Globus pallidus (tissue), 1 donor: ENCODE measurements around the gene KLHL2.
"Not testable (repeated sequence)": the region's sequence is repeated elsewhere in the genome, so short reads cannot be mapped to it uniquely, and the experiment has no call there.

Experiments used
- DNase-seq: peaks from one replicate; pipeline ENCODE4 v3.0.0-alpha.2; 2015; ENCODE audit warnings: low spot score

The KLHL2 gene

DNA sequence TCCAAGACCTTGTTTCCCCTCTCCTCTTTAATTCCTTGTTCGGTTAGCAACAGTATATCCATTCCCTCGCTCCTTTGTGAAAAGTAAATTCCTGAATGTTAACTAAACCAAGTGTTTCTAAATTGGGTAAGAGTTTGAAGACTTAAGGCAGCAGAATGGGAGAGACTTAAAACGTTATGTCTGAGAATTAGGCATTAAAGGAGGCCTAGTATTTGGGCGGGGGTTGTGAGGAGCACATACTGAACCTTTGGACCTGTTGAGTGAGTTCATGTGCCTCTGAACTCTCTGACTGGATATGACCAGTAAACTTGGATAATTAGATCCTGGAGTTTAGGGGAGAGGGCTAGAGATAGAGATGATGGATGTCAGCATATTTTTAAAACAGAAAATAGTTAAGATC lies 121.3 kb downstream of the KLHL2 start:
- DNase-seq, result peak; percentile 20

DNA sequence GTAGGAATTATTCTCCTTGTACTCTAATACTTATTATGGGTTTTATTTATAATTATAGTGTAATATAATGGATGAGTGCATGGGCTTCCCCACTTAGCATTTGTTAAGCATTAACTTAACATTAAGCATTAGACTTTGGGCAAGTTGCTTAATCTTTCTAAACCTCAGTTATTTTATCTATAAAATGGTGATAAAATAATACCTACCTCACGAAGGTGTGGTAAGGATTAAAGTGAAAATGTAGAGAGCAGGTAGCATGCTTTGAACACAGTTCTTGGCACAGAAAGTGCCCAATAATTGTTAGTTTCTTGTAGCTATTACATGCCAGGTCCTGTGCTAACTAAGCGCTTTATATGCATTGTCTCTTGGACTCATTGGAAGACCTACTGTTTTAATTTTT lies 122.7 kb downstream of the KLHL2 start:
- no peak for DNase-seq

- no peak for DNase-seq
Measured at GRCh38 chr4:165330666-165331065, 123.3 kb downstream of the KLHL2 start.

DNA sequence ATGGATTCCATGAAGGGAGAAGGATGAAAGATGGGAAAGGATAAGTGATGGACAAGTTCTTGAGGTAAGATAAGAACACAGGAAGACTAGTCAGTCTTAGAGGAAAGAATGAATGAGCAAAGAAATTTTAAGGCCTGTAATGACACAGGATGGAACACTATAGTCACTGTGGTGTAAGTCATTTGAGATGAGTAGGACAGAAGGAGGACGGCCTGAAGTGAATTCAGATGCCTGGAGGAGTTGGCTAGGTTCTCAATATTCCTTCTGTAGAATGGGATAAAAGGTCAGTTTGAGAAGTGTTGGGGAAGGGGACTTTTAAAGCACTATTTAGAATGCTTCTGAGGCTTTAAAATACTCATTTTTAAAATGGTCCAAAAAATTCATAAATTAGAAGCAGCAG lies 124.0 kb downstream of the KLHL2 start:
- no peak for DNase-seq

GRCh38 chr4:165331823-165332222 lies 124.5 kb downstream of the KLHL2 start:
- DNase-seq, result no peak

- DNase-seq, result no peak
Measured at GRCh38 chr4:165332502-165332901, 125.1 kb downstream of the KLHL2 start.

DNA sequence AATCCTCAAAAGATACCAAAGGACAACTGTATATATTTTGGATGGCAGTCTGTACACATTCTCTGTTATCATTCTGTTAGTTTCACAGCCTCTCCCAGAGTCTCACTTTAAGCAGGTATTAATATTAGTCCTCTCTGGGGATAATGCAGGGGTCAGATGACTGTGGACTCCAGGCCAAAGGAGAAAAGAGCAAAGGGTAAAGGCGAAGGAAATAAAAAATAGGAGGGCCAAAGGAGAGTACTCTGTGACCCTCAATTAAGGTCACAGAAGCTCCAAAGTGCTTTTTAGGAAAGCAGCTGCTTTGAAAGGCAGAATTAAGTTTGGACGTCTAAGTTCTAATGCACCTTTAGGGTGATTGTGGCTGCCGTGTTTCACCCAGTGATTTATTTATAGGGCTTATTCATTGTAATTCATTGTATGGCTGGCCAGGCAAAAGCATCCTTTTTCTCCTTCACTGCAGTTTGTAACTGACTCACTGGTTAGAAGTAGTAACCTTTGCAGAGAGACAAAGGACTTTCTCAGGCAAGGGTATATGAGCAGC lies 127.9 kb downstream of the KLHL2 start:
- no peak for DNase-seq

GRCh38 chr4:165336743-165337142 lies 129.4 kb downstream of the KLHL2 start:
- no peak for DNase-seq

GRCh38 chr4:165342340-165342739 lies 135.0 kb downstream of the KLHL2 start:
- not testable (repeated sequence) for DNase-seq

DNA sequence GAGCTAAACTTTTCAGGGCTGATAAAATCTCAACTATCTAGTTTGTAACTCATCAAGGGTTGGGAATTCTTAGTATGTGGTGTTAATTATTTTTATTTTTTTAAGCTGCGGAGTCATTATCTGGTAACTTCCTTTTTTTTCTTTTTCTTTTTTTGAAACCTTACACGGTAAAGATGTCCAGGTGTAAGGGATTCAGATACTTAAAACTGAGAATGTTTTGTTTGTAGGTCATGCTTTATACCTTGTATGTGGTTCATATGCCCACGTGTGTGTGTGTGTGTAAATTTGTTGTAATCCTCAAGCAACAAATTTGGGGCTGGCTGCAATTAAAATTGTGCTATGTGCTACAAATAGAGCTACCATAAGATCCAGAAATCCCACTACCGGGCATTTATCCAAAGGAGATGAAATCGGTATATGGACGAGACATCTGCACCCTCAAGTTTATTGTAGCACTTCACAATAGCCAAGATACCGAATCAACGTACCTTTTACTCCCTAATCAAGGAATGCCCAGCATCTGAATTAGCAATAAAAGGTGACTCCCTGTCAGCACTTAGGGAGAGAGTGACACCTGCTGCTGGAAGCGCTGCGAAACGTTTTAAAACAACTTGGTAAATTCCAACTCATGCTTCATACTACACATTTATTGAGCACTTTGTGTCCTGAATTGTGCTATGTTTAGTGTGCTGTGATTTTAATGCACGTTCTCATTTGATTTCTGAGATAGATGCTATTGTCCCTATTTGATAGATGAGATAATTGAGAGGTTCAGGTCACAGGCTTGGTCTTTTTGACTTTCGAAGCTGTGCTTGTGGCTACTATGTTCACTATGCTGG lies 136.2 kb downstream of the KLHL2 start:
- DNase-seq, result no peak

- DNase-seq, result no peak
Measured at GRCh38 chr4:165345666-165346417, 138.5 kb downstream of the KLHL2 start.

- DNase-seq, result no peak
Measured at GRCh38 chr4:165347647-165348569, 140.5 kb downstream of the KLHL2 start.

DNA sequence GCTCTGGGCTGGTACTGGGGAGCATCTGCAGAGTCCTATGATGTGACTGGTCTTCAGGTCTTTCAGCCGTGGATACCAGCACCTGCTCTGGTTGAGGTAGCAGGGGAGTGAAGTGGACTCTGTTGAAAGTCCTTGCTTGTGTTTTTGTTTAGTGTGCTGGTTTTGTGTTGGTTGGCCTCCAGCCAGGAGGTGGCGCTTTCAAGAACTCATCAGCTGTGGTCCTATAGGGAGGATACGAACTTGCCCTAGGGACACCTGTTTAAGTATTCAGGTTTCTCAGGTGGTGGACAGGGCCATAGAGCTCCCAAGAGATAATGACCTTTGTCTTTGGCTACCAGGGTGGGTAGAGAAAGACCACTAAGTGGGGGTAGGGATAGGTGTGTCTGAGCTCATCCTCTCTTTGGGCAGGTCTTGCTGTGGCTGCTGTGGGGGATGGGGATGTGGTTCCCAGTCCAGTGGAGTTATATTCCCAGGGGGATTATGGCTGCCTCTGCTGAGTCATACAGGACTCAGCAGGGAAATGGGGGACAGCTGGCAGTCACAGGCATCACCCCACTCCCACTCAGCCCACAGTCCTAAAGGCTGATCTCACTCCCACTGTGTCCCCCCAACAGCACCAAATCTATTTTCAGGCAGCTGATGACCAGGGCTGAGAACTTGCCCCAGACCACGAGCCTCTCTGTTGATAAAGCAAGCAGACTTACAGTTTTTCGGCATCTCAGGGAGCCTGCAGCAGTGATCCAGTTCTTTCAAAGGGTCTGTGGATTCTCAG lies 144.2 kb downstream of the KLHL2 start:
- DNase-seq, result no peak

DNA sequence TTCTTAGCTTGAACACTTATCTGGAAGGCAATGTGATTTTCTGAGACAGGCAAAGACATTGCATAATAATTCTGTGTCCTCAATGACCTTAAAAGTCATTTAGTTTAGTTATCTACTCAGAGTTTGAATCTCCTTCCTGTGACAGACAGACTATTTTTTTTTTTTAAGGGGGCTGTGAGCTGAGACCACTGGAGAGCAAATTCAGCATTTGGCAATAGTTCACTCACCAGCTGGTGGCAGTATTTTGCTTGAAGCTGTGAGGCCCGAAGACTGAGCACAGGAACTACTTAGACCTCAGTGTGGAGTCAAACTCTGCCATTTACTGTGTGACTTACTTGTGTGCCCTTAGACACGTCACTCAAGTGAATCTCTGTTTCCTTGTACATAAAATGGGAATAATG lies 148.5 kb downstream of the KLHL2 start:
- peak; percentile 42 for DNase-seq

DNA sequence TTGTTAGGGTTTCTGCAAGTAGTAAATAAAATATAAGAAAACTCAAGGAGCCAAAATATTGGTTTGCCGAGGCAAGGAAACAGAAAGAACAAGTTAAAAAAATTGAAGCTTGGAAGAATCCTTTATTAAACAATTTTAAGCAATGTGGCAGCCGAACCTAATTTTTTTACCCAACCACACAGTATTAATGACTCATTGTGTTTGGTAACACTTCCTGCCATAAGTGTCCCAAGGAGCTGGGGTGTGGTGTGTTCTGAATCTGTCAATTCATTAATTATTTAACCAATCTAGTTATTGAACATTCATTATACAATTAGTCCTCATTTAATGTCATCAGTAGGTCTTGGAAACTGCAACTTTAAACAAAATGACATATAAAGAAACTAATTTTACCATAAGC lies 152.1 kb downstream of the KLHL2 start:
- DNase-seq, result no peak

GRCh38 chr4:165360041-165360695 lies 152.8 kb downstream of the KLHL2 start:
- no peak for DNase-seq

GRCh38 chr4:165360985-165361670 lies 153.8 kb downstream of the KLHL2 start:
- no peak for DNase-seq

DNA sequence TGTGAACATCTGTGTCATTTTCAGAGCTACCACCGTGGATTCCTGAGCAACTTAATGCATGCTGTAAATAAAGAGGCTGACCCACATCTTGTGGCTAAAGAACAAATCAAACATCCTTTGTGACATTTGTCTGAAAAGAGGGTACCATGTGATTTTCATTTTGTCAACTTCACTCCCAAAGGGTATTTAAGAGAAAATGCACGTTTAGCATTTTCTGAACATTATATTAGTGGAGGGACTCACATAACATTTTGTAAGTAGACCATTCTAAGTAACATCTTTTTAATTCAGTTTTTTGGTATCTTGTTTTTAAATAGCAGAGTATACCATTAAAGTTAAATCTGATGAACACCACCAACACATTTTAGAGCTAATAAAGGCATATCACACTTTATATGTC lies 154.4 kb downstream of the KLHL2 start:
- DNase-seq, result no peak

DNA sequence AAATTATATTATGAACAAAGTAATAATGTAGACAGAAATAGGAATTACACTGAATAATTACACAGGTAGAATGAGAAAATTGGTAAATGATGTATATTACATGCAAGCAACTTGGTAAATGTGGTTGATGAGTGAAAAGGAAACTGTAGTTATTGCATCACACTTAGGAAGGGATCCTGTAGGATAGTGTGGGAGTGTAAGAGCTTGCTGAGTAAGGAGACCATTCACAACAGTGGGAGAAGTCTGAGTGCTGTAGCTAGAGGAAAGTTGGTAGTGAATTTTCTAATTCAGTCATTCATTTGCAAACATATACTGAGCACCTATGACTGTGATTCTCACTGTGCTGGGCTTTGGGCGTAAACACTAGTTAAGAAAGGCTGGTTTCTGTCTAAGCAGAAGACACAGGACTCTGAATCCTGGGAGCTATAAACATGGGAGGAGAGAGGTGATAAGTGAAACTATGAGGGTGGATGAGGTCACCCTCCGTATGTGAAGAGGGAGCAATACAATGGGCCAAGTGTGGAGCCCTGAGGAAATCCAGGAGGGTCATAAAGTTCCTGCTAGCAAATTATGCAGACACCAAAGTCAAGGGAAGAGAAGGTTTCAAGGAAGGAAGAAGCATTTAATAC lies 157.2 kb downstream of the KLHL2 start:
- DNase-seq, result no peak

GRCh38 chr4:165367040-165367439 lies 159.7 kb downstream of the KLHL2 start:
- DNase-seq, result no peak
